ENCODE results near the gene FAM111B. TPM values are rescaled to one million over a fixed set of nuclear protein-coding genes. Genes with fewer than 3 reads are reported as not detected.

The FAM111B gene
- 6.8 to 7.8 TPM (median 7.0 TPM) in 5 replicates for total RNA-seq (2022; extraction: Qiagen RNA extraction)

DNA sequence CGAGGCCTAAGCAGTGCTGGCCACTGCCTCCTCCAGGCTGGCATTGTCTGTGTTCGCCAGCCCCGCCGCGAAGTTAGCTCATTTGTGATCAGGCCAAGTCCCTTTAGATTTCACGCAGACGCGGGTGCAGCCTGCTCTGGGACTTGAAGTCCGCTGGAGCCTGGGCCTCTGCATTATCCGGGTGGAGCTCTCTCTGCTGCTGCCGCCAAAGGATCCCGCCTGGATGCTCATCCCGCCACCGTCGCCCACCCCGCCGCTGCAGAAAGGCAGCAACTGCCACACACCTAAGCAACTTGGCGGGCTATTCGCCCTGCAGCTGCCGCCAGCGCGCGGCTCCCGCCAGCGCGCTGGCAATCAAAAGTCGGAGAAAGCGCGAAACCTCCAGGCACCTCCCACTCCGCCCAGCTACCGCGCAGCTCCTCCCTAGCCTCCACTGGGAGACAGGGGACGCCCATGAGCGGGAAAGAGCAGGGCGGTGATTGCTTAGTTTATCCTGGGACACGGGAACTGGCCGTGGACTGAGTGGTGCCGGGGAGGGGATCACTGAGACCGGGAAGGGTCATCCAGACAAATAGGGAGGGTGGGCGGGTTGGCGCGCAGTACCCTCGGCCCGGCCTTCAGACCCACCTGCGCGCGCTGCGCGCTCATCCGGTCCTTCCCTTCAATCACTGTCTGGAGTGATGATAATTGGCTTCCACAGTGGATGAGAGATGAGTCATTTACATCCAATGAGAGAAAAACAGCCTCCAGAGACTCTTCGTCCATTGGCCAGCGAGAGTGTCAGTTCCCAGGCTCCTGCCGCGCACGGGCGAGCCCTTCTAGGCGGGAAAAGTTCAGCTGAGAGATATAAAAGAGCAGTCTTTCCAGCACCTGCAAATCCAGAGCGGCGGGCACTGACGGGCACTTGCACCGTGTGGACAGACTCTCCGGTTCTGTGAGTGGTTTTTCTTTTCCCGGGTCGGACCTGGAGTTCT, at the start of gene FAM111B:
Gene FAM111B, plus strand, starts transcription at position 875 of the 974 bp plus-strand sequence. CDS start 2,389 bp downstream, outside the sequence.

GRCh38 chr11:59086007-59086406, 21.0 kb upstream of the FAM111B start, which contains the start of gene GLYATL1B:
GLYATL1B (plus strand) TSS chr11:59086307; CDS start chr11:59086307, 0 bp downstream.

DNA sequence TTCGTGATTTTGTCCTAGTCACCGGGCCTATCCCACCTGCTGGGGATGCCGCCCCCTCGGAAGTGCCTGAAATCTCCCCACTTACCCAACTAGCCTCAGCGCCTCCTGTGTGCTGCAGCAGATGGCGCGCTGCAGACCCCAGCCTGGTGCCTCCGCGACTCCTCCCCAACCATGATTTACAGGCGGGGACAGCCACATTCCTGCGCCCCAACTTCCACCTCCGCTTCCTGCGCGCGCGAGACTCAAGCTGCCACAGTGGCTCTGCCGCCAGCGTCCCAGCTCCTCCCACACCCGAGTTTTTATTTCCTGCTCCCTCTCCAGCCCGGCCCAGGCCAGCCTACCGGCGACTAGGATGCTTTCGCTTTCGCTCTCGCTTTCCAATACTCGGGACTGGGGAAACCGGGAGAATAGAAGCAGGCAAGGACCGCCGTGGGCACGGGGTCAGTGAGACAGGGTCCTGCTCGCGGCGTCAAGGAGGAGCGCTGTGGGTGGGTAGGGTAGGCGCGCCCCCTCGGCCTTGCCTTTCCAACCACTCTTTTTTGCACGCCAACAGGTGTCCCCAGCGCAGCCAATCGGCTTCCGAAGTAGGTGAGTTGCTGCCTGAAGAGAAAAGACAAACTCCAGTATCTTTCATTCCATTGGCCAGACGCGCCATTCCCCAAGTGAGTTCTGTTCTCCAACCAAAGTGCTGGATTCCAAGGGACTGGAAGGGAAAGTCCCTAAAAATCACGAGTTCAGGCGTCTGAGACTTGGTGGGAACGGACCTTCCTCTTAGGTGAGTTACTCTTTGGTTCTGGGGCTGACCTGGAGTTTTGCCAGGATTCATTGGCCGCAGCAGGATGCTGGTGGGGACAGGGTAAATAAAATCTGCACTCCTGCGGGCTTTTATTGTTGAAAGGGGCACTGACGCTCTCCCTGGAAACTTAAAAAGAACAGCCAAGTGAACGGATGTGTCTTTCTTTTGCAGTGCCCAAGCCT, 35.8 kb downstream of the FAM111B start, which contains the start of gene FAM111A:
Gene FAM111A, plus strand, starts transcription at position 327 of the 978 bp plus-strand sequence. CDS start 6,017 bp downstream, outside the sequence.

DNA sequence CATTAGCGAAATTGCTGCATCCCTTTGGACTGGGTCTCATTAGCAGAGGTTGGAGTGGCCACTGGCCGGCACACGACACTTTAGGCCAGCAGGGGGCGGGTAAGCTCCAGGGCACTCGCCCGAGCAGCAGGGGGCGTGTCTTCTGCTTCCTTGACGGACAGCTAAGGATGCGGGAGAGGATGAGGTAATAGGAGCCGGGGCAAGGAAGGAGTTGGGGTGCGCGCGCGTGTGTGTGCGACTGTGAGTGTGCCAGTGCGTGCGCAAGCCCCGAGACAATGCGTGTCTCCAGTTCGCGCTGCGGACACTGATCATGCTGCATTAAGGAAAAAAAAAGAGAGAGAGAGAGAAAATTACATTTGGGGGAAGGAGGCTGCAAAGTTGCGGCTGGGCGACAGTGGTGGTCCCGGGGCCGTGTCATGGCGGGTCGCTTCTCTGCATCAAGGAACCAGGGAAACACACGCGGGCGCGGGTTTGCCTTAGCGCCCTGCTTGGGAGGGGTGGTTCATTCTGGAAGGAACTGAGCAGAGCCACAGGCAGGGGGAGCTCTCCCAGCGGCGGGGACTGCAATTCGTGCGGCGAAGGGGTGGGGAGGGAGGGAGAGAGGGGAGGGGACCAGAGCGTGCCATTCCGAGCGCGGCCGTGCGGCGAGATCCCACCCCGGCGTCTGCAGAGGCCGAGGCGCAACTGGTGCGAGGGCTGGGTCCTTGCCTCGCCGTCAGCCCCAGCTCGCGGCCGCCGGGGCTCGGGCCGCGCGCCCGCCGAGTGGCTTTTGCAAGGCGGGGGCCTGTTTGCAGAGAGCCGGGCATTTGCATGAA, 64.7 kb downstream of the FAM111B start, which contains the start of gene DTX4:
Gene DTX4, plus strand, starts transcription at position 625 of the 815 bp plus-strand sequence. CDS start 464 bp downstream, outside the sequence.

Other genes with a start within 250 kb of the FAM111B start
- not detected in 5 replicates for gene GLYATL1, start 167.7 kb upstream of the FAM111B start, total RNA-seq (2022; extraction: Qiagen RNA extraction)
- not detected in 5 replicates for gene GLYATL1B, start 20.9 kb upstream of the FAM111B start, total RNA-seq (2022; extraction: Qiagen RNA extraction)
- gene FAM111A, start 35.6 kb downstream of the FAM111B start, total RNA-seq (2022; extraction: Qiagen RNA extraction), result 6.9 to 8.3 TPM (median 7.5 TPM) in 5 replicates
- gene DTX4, start 64.9 kb downstream of the FAM111B start, total RNA-seq (2022; extraction: Qiagen RNA extraction), result 3.6 to 4.8 TPM (median 4.4 TPM) in 5 replicates
- not detected in 5 replicates for gene MPEG1, start 105.7 kb downstream of the FAM111B start, total RNA-seq (2022; extraction: Qiagen RNA extraction)

Data from A549 treated with Mapracorat at 1 μM for 4 hours (cell line).